Suppressor macrophage (primary cell): ENCODE data around the gene OPN1SW.

Experiments
- DNase-seq, 4 experiments: peaks; one replicate each; pipeline ENCODE4 v3.0.0-alpha.2; 2020 to 2022

OPN1SW gene

DNA sequence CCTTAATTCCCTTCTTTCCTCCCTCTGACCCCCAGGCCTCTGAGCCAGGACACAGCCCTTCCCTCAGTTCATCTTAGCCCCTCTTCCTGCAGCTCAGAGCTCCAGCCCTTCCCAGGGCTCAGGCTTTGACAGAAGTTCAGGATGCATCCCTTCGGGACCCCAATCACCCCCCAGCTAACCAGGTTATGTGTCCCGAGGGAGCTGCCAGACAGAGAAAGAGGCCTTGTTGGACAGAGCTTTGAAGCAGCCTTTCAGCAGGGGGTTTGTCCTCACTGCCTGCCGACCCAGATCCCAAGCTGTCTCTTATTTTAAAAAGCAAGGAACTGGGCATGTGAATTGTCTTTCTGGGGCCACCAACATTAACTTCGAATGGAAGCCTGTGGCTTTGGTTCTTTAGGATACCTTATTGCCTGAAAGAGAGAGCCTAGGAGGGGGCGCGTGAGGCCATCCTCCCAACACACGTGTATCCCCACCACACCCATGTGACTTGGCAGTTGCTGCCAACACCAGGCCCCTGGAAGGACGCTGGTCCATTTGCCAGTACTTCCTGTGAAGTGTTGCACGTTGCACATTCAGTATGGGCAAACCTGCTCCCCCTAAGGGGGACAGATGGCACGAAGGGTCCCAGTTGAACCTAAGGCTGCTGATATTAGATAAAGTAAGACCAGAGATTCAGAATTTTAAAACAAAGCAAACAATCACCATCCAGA is 17.0 kb upstream of the OPN1SW start:
- peak in 1 of 4 experiments; percentile 10 for DNase-seq

DNA sequence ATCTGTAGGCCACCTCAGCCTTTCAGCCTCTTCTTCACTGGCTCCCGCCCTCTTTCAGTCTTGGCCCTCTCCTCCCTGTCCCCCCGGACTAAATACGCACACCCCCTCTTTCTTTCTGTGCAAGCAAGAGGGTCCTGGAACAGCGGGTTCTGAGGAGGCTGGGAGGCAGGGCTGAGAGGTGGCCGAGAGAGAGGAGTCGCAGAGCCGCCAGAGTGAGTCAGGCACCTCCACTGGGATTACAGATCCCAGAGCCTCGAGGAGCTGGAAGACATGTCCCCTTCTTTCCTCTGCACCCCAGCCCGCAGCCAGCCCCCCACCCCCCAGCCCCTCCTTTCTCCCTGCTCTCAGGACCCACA is 16.4 kb upstream of the OPN1SW start:
- DNase-seq = no peak

- peak; percentile 58 to 86 (median 72) for DNase-seq
These were observed 15.8 kb upstream of the OPN1SW start, which contains the start of gene CCDC136 for GRCh38 chr7:128791121-128791971. Gene CCDC136, plus strand, starts transcription at chr7:128791968. Its CDS starts 444 bp downstream, at chr7:128792412.

DNA sequence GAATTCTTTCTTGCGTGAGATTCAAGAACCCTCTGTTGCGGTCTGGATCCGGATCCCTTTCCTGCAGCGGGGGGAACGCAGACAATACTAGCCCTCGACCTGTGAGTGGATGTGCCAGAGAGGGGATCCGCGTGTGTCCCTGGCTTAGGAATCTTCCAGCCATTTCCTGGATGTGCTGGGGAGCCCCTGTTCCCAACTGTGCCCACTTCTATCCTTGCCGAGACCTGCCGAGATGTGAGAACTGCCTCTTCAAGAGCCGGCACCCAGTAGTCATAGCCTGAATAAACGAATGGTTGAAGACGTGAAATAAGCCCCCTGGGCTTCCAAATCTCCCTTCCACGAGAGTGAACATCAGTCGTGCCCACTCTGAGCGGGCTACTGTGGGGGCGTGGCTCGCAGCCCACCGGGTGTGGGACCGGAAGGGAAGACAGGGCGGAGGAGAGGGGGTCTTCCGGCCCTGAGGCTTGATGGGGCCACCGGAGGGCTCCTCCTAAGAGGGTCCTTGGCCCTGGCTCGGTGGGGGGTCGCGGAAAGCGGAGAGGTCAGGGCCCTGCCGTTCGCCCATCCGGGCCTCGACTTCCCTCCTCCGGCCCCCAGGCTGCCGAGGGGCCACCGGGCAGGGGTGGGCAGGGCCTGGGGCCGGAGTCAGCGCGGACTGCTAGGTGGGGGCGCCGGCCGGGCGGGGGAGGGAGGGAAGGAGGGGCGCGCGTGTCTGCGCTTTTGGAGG is 14.9 kb upstream of the OPN1SW start:
- no peak for DNase-seq

DNA sequence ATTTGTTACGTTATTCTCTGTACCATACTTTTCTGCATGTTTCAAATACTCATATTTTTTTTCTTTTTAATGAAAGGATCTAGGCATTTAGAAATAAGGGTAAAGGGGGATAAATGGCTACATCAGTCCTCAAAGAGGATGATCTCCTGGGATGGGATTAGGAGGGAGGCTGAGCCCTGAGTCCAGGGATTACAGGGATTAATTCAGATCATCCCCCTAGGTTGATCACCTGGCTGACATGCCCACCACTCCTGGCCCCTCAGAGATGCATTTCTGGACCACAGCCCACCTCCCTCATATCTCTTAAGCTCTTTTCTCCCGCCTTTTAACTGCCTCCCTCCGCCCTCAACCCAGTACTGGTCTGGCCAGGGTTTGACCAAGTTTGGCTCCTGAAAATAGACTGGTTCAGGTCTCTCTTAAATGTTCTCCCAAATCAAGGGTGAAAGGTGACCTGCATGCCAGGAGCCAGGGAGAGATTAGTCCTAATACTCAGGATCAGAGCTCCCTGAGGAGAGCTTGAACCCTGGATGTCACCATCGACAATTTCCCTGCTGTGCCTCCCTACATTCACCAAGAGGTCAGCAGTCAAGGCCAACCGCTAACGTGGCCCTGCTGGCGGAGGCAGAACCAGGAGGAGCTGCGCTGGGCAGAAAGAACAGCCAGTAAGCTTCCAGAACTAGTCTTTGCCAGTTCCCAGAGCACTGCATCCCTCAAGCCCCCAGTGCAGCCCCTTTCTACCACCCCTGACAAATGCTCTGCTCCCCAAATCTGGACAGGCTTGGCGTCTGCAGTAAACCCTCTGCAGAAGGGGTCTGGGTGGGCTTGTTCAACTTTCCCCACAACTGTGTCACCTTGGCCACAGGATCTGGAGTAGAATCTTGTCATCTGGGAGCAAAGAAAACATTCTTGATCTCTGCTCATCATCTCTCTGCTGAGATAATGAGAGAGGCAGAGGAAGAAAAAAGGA is 13.1 kb upstream of the OPN1SW start:
- no peak for DNase-seq

GRCh38 chr7:128785738-128786137 is 10.1 kb upstream of the OPN1SW start:
- peak in 2 of 4 experiments; percentile 16 to 42 for DNase-seq

- peak in 1 of 4 experiments; percentile 26 for DNase-seq
These were observed 7.7 kb upstream of the OPN1SW start for GRCh38 chr7:128783143-128783861.

- DNase-seq = no peak
These were observed 6.3 kb upstream of the OPN1SW start for GRCh38 chr7:128781851-128782250.

DNA sequence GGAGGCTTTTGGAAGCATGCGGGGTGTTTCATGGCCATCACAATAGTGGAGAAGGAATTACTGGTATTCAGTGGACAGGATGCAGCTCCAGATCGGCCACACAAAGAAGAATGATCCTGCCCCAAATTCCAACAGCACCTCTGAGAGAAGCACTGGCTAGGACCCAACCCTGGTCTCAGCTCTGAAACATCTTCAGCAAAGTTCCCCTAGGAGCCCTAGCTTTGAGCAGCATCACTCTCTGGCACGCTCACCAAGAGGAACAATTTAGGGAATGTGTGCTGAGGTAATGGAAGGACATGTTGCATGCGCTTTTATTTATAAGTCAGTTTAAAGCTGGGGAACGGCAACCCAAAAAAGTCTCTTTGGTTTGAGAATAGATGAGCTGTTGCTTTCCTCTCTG is 5.5 kb upstream of the OPN1SW start:
- DNase-seq = no peak

DNA sequence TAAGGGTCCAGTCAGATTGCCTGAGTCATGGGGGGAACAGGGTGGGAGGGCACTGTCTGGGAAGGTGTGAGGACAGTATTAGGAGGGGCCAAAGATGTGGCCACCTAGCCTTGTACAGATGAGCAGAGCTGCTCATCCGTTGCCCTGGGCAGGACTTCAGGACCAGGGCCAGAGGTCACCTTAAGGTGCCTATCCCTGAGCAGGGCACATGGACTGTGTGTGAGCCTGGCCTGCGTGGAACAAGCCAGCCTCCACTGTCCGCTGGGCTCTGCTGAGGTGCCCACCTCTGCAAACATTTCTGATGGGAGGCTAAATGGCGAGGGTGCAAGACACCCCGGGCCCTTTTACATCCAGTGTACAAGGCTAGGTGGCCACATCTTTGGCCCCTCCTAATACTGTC is 3.4 kb upstream of the OPN1SW start:
- no peak for DNase-seq

DNA sequence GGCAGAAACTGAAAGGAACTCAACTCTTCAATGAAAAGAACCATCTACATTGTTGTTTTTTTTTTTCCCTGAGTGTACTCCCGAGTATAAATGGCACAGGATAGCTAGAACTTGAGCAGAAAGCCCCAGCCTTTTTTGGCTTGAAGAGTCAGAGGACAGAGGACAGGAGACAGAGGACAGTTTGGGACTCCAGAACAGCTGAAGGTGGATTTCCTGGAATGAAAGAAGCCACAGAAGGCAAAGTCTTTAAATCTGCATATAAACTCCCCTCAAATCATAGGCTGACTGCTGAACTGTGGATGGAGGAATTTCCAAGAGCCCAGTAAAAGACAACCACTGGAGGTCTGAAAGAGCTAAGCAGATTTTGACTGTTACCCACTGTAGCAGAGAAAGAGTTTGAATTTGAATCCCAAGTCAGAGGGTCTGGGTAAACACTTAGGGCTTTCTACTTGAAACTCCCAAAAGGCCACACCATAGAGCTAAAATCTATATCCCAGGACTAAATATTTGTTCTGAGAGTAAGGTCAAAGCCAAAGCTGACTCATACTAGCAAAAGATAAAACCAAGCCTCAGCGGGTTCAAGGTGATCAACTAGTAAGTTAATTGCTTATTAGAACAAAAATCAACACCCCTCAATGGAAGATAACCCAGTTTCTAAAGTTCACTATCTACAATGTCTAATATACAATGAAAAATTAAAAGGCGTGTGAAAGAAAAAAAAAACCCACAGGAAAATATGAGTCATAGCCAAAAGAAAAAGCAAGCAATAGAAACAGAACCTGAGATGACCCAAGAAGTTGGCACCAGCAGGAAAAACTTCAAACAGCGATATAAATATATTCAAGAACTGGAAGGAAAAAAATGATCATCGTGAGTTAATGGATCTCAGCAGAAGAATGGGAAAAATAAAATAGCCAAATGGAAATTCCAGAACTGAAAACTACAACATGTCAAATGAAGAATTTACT is 1.8 kb upstream of the OPN1SW start:
- DNase-seq = no peak

DNA sequence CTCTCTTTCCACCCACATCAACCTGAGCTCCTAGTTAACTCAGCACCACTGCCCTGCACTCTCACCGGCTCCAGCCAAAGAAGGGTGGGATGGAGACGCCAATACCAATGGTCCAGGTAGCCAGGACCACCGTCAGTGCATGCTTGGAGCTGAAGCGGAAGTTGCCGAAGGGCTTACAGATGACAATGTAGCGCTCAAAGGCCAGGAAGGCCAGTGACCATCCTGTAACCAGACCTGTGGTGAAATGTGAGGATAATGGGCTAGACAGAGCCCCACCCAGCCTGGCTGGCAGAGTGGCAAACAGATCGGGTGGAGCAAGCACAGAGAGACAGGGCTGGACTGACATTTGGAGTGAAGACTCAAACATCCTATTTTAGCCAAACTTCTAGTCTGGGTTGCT is 673 bp downstream of the OPN1SW start:
- DNase-seq = no peak

- DNase-seq = no peak
These were observed 1.4 kb downstream of the OPN1SW start for GRCh38 chr7:128774029-128774689.

- no peak for DNase-seq
These were observed 2.0 kb downstream of the OPN1SW start for GRCh38 chr7:128773604-128774003.

DNA sequence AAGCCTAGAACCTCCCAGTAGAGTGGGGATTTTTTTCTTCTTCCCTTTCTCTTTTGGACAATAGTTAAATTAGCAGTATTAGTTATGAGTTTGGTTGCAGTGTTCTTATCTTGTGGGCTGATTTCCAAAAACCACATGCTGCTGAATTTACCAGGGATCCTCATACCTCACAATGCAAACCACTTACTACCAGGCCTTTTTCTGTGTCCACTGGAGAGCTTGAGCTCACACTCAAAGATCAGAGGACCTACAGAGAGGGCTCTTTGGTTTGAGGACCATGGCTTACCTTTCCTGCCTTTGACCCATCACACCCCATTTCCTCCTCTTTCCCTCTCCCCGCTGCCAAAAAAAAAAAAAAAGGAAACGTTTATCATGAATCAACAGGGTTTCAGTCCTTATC is 5.4 kb downstream of the OPN1SW start:
- no peak for DNase-seq

GRCh38 chr7:128767475-128768110 is 8.0 kb downstream of the OPN1SW start:
- no peak for DNase-seq

- no peak for DNase-seq
These were observed 12.1 kb downstream of the OPN1SW start for GRCh38 chr7:128763541-128763940.

GRCh38 chr7:128759242-128759641 is 16.4 kb downstream of the OPN1SW start:
- peak in 2 of 4 experiments; percentile 28 to 42 for DNase-seq

DNA sequence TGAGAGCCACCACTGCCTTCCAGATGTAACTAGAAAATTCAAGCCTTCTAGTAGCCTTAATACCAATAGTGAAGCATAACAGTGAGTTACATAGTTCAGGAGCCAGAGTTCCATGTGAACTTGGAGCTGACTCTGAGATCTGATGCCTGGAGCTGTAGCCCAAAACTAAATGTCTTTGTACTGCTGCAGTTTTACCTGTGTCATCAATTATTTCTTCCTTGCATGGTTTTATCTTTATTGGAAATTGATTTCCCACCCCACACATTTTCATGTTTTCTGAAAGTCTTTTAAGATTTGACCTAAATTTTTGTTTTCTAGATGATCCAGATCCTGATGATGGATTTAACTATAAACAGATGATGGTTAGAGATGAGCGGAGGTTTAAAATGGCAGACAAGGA is 17.0 kb downstream of the OPN1SW start:
- DNase-seq = no peak
